HEK293 (cell line): ENCODE measurements around the gene EPOP.

Experiments
- CTCF ChIA-PET: fragments of 350-600 bp; formaldehyde crosslinking; extraction: SDS; loops from one replicate; lab custom pipeline; 2021; ENCODE audit warnings: antibody characterized with exemption; lab: Yijun Ruan, JAX
- POLR2A ChIA-PET: fragments of 300-600 bp; formaldehyde crosslinking; extraction: SDS; loops from one replicate; lab custom pipeline; 2020; ENCODE audit warnings: antibody characterized with exemption, inconsistent platforms; lab: Yijun Ruan, JAX
- H3K27ac ChIP-seq: fragments of 200-500 bp; sonication (Bioruptor generic); 2 replicates; pipeline ENCODE4 v1.5.1; 2014; ENCODE audit warnings: low read depth, low read length, control low read depth, inconsistent platforms; ENCODE audit errors: extremely low read depth
- H3K36me3 ChIP-seq, 2 experiments: fragments of 200-500 bp in 1 of 2; sonication (Bioruptor generic) in 1 of 2; 1 replicate in 1 of 2; 2 replicates in 1 of 2; pipeline ENCODE4 v1.5.1; 2014 to 2017; ENCODE audit warnings: inconsistent platforms in 2 of 2, low read length in 2 of 2; ENCODE audit not compliant: control insufficient read depth in 2 of 2, insufficient read depth in 1 of 2
- H3K4me1 ChIP-seq: fragments of 200-500 bp; sonication (Bioruptor generic); 2 replicates; pipeline ENCODE4 v1.5.1; 2014; ENCODE audit warnings: mild to moderate bottlenecking, low read length, inconsistent platforms; ENCODE audit not compliant: control insufficient read depth, insufficient read depth
- H3K4me3 ChIP-seq: 2 replicates; pipeline ENCODE4 v1.5.1; 2011; ENCODE audit warnings: low read depth, mild to moderate bottlenecking, control low read depth, low read length, moderate library complexity
- H3K9me3 ChIP-seq: fragments of 200-500 bp; sonication (Bioruptor generic); 2 replicates; pipeline ENCODE4 v1.5.1; 2014; ENCODE audit warnings: low read depth, low read length, inconsistent platforms; ENCODE audit not compliant: control insufficient read depth, insufficient read depth
- FEZF1 ChIP-seq: fragments of 450-650 bp; formaldehyde crosslinking; IDR thresholded peaks from 2 replicates; pipeline ENCODE4 v1.5.1; 2016; ENCODE audit warnings: missing biosample characterization, missing genetic modification characterization
- GLIS1 ChIP-seq: fragments of 450-650 bp; formaldehyde crosslinking; IDR thresholded peaks from 2 replicates; pipeline ENCODE4 v1.5.1; 2016; ENCODE audit warnings: missing biosample characterization, missing genetic modification characterization
- GLIS2 ChIP-seq: fragments of 450-650 bp; formaldehyde crosslinking; IDR thresholded peaks from 2 replicates; pipeline ENCODE4 v1.5.1; 2016; ENCODE audit warnings: missing biosample characterization, missing genetic modification characterization
- KLF8 ChIP-seq: fragments of 450-650 bp; formaldehyde crosslinking; IDR thresholded peaks from 2 replicates; pipeline ENCODE4 v1.5.1; 2016; ENCODE audit warnings: missing biosample characterization, missing genetic modification characterization
- MZF1 ChIP-seq: fragments of 450-650 bp; formaldehyde crosslinking; IDR thresholded peaks from 2 replicates; pipeline ENCODE4 v1.5.1; 2017; ENCODE audit warnings: missing biosample characterization, missing genetic modification characterization, borderline replicate concordance
- OVOL3 ChIP-seq: fragments of 450-650 bp; formaldehyde crosslinking; IDR thresholded peaks from 2 replicates; pipeline ENCODE4 v1.5.1; 2016; ENCODE audit warnings: missing biosample characterization, missing genetic modification characterization
- RBAK ChIP-seq: fragments of 450-650 bp; formaldehyde crosslinking; IDR thresholded peaks from 2 replicates; pipeline ENCODE4 v1.5.1; 2016; ENCODE audit warnings: missing biosample characterization, missing genetic modification characterization
- SCRT1 ChIP-seq: fragments of 450-650 bp; formaldehyde crosslinking; IDR thresholded peaks from 2 replicates; pipeline ENCODE4 v1.5.1; 2016; ENCODE audit warnings: missing biosample characterization, missing genetic modification characterization, borderline replicate concordance
- SCRT2 ChIP-seq: fragments of 450-650 bp; formaldehyde crosslinking; IDR thresholded peaks from 2 replicates; pipeline ENCODE4 v1.5.1; 2016; ENCODE audit warnings: missing biosample characterization, missing genetic modification characterization
- YY2 ChIP-seq: fragments of 450-650 bp; formaldehyde crosslinking; IDR thresholded peaks from 2 replicates; pipeline ENCODE4 v1.5.1; 2016; ENCODE audit warnings: missing biosample characterization, missing genetic modification characterization
- ZBTB21 ChIP-seq: fragments of 450-650 bp; formaldehyde crosslinking; IDR thresholded peaks from 2 replicates; pipeline ENCODE4 v1.5.1; 2017; ENCODE audit warnings: missing biosample characterization, missing genetic modification characterization
- ZEB2 ChIP-seq: fragments of 450-650 bp; formaldehyde crosslinking; IDR thresholded peaks from 2 replicates; pipeline ENCODE4 v1.5.1; 2016; ENCODE audit warnings: missing biosample characterization, missing genetic modification characterization
- ZNF112 ChIP-seq: fragments of 450-650 bp; formaldehyde crosslinking; IDR thresholded peaks from 2 replicates; pipeline ENCODE4 v1.5.0; 2017; ENCODE audit warnings: missing biosample characterization, missing genetic modification characterization
- ZNF121 ChIP-seq: fragments of 450-650 bp; formaldehyde crosslinking; IDR thresholded peaks from 2 replicates; pipeline ENCODE4 v1.5.1; 2016; ENCODE audit warnings: missing biosample characterization, missing genetic modification characterization
- ZNF169 ChIP-seq: fragments of 450-650 bp; formaldehyde crosslinking; IDR thresholded peaks from 2 replicates; pipeline ENCODE4 v1.5.1; 2016; ENCODE audit warnings: missing biosample characterization, missing genetic modification characterization
- ZNF175 ChIP-seq: fragments of 450-650 bp; formaldehyde crosslinking; IDR thresholded peaks from 2 replicates; pipeline ENCODE4 v1.5.1; 2016; ENCODE audit warnings: missing biosample characterization, missing genetic modification characterization
- ZNF184 ChIP-seq: fragments of 450-650 bp; IDR thresholded peaks from 2 replicates; pipeline ENCODE4 v1.5.1; 2018; ENCODE audit warnings: missing biosample characterization, mild to moderate bottlenecking, missing genetic modification characterization
- ZNF202 ChIP-seq: fragments of 450-650 bp; formaldehyde crosslinking; IDR thresholded peaks from 2 replicates; pipeline ENCODE4 v1.5.1; 2016; ENCODE audit warnings: missing biosample characterization, missing genetic modification characterization, borderline replicate concordance
- ZNF239 ChIP-seq: fragments of 450-650 bp; formaldehyde crosslinking; IDR thresholded peaks from 2 replicates; pipeline ENCODE4 v1.5.1; 2016; ENCODE audit warnings: missing biosample characterization, missing genetic modification characterization
- ZNF248 ChIP-seq: fragments of 450-650 bp; formaldehyde crosslinking; IDR thresholded peaks from 2 replicates; pipeline ENCODE4 v1.5.1; 2017; ENCODE audit warnings: missing biosample characterization, missing genetic modification characterization
- ZNF341 ChIP-seq: fragments of 450-650 bp; formaldehyde crosslinking; IDR thresholded peaks from 2 replicates; pipeline ENCODE4; 2016; ENCODE audit warnings: low read depth, missing biosample characterization, missing genetic modification characterization
- ZNF354C ChIP-seq: fragments of 450-650 bp; formaldehyde crosslinking; IDR thresholded peaks from 2 replicates; pipeline ENCODE4 v1.5.1; 2016; ENCODE audit warnings: missing biosample characterization, missing genetic modification characterization, low read depth, borderline replicate concordance
- ZNF416 ChIP-seq: fragments of 450-650 bp; formaldehyde crosslinking; IDR thresholded peaks from 2 replicates; pipeline ENCODE4 v1.5.1; 2016; ENCODE audit warnings: missing biosample characterization, missing genetic modification characterization
- ZNF677 ChIP-seq: fragments of 450-650 bp; IDR thresholded peaks from 2 replicates; pipeline ENCODE4 v1.5.0; 2018; ENCODE audit warnings: missing biosample characterization, mild to moderate bottlenecking, missing genetic modification characterization, moderate library complexity
- ZNF76 ChIP-seq: fragments of 450-650 bp; formaldehyde crosslinking; IDR thresholded peaks from 2 replicates; pipeline ENCODE4; 2016; ENCODE audit warnings: low read depth, missing biosample characterization, missing genetic modification characterization, borderline replicate concordance
- ZNF768 ChIP-seq: fragments of 450-650 bp; formaldehyde crosslinking; IDR thresholded peaks from 2 replicates; pipeline ENCODE4 v1.5.1; 2018; ENCODE audit warnings: missing biosample characterization, mild to moderate bottlenecking, missing genetic modification characterization
- TF ChIP-seq, protein P1 (sequence below): fragments of 450-650 bp; formaldehyde crosslinking; optimal IDR thresholded peaks from 2 replicates; pipeline ENCODE3; 2016; ENCODE audit warnings: missing biosample characterization, mild to moderate bottlenecking, missing genetic modification characterization
- TF ChIP-seq, protein P2 (sequence below): fragments of 450-650 bp; formaldehyde crosslinking; IDR thresholded peaks from 2 replicates; pipeline ENCODE4 v1.5.1; 2016; ENCODE audit warnings: missing biosample characterization, missing genetic modification characterization, borderline replicate concordance
- TF ChIP-seq, protein P3 (sequence below): fragments of 450-650 bp; formaldehyde crosslinking; IDR thresholded peaks from 2 replicates; pipeline ENCODE4 v1.5.1; 2016; ENCODE audit warnings: missing biosample characterization, missing genetic modification characterization

The EPOP gene

DNA sequence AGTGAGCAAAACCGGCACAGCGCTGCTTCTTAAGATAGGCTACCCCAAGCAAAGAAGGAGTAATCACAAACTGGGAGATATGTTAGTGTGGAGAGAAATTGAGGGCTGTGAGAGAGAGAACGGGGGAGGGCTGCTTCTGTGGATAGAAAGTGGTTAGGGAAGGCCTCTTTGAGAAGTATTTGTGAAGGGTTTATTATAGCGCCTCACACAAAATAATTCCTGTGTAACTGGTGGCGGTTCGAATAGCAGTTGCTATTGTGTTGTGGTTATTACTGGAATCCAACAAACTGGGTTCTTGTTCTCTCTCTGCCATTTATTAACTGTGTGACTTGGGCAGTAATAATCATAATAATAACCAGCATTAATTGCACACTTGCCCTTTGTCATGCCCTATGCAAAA lies 46.2 kb upstream of the EPOP start:
- H3K4me1 ChIP-seq, result no peaks in the 10 kb centered on the region
- H3K27ac ChIP-seq, result no peak overlapping the region
- TF ChIP-seq ZNF768 (no peak), ZNF184 (tag by site-specific recombination) (no peak), GLIS2 (tag by site-specific recombination) (no peak), ZBTB21 (tag by site-specific recombination) (no peak), ZNF239 (tag by site-specific recombination) (no peak), YY2 (no peak), ZNF121 (no peak), ZEB2 (tag by site-specific recombination) (no peak), ZNF677 (tag by site-specific recombination) (no peak), ZNF169 (no peak), ZNF175 (no peak), ZNF202 (tag by site-specific recombination) (no peak), ZNF416 (no peak), ZNF354C (no peak), RBAK (tag by site-specific recombination) (no peak)
- TF ChIP-seq, protein P1, sequence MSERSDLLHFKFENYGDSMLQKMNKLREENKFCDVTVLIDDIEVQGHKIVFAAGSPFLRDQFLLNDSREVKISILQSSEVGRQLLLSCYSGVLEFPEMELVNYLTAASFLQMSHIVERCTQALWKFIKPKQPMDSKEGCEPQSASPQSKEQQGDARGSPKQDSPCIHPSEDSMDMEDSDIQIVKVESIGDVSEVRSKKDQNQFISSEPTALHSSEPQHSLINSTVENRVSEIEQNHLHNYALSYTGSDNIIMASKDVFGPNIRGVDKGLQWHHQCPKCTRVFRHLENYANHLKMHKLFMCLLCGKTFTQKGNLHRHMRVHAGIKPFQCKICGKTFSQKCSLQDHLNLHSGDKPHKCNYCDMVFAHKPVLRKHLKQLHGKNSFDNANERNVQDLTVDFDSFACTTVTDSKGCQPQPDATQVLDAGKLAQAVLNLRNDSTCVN (tag by site-specific recombination), result no peak
- TF ChIP-seq, protein P2, sequence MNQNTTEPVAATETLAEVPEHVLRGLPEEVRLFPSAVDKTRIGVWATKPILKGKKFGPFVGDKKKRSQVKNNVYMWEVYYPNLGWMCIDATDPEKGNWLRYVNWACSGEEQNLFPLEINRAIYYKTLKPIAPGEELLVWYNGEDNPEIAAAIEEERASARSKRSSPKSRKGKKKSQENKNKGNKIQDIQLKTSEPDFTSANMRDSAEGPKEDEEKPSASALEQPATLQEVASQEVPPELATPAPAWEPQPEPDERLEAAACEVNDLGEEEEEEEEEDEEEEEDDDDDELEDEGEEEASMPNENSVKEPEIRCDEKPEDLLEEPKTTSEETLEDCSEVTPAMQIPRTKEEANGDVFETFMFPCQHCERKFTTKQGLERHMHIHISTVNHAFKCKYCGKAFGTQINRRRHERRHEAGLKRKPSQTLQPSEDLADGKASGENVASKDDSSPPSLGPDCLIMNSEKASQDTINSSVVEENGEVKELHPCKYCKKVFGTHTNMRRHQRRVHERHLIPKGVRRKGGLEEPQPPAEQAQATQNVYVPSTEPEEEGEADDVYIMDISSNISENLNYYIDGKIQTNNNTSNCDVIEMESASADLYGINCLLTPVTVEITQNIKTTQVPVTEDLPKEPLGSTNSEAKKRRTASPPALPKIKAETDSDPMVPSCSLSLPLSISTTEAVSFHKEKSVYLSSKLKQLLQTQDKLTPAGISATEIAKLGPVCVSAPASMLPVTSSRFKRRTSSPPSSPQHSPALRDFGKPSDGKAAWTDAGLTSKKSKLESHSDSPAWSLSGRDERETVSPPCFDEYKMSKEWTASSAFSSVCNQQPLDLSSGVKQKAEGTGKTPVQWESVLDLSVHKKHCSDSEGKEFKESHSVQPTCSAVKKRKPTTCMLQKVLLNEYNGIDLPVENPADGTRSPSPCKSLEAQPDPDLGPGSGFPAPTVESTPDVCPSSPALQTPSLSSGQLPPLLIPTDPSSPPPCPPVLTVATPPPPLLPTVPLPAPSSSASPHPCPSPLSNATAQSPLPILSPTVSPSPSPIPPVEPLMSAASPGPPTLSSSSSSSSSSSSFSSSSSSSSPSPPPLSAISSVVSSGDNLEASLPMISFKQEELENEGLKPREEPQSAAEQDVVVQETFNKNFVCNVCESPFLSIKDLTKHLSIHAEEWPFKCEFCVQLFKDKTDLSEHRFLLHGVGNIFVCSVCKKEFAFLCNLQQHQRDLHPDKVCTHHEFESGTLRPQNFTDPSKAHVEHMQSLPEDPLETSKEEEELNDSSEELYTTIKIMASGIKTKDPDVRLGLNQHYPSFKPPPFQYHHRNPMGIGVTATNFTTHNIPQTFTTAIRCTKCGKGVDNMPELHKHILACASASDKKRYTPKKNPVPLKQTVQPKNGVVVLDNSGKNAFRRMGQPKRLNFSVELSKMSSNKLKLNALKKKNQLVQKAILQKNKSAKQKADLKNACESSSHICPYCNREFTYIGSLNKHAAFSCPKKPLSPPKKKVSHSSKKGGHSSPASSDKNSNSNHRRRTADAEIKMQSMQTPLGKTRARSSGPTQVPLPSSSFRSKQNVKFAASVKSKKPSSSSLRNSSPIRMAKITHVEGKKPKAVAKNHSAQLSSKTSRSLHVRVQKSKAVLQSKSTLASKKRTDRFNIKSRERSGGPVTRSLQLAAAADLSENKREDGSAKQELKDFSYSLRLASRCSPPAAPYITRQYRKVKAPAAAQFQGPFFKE (tag by site-specific recombination), result no peak
- TF ChIP-seq, all 188 proteins: peak for 0
- peaks cover 3 to 71% of the 10 kb centered on the region in 2 experiments; a peak in 2 of 3 replicates for H3K36me3 ChIP-seq
- no peaks in the 10 kb centered on the region for H3K9me3 ChIP-seq
- H3K4me3 ChIP-seq, result no peak overlapping the region
- ChIA-PET POLR2A (interaction anchor here (0.5 kb wide), 1 partner anchor 14 kb away, joined by 3 read pairs; no protein-coding TSS in a partner anchor), CTCF (no interaction called here)

DNA sequence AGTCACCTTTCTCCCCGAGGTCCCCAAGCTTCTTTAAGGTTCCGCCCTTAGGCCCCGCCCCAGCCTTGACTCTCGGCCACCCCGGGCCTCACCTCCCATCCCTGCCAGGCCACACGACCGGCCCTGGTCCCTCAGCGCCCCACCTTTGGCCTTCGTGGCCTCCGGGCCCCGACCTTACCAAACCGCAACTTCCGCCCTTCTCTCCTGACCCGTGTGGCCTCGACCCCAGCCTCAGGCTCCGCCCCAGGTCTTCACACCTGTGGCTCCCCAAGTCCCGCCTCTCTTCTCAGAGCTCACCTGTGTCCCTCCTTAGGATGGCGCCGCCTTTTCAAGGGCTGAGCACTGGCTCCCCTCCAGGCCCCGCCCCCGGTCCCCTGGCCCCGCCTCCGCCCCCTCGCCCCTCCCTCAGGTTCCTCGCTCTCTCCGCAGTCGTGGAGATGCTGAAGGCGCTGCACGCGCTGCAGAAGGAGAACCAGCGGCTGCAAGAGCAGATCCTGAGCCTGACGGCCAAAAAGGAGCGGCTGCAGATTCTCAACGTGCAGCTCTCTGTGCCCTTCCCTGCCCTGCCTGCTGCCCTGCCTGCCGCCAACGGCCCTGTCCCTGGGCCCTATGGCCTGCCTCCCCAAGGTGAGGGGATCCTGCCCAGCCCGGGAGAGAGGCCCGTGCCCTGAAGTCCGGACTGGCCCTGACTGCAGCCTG lies 45.3 kb upstream of the EPOP start:
- POLR2A ChIA-PET, result interaction anchor here (0.7 to 1.9 kb wide), 3 partner anchors 9 to 11 kb away, joined by 3 to 5 read pairs (median 3); no protein-coding TSS in a partner anchor
- H3K4me3 ChIP-seq, result no peak overlapping the region
- no peaks in the 10 kb centered on the region for H3K9me3 ChIP-seq
- peaks cover 3 to 76% of the 10 kb centered on the region in 2 experiments; a peak in 2 of 3 replicates for H3K36me3 ChIP-seq
- CTCF ChIA-PET, result interaction anchor here (0.6 to 2.1 kb wide), 3 partner anchors 8 to 46 kb away, joined by 3 to 18 read pairs (median 9); no protein-coding TSS in a partner anchor
- H3K27ac ChIP-seq, result no peak overlapping the region
- no peaks in the 10 kb centered on the region for H3K4me1 ChIP-seq
- peak; percentile 59; the same call in 1 of the 2 replicates for TF ChIP-seq SCRT1 (tag by site-specific recombination)
- no peak for TF ChIP-seq GLIS1
- TF ChIP-seq OVOL3, result no peak
- no peak for TF ChIP-seq ZNF112 (tag by site-specific recombination)
- no peak for TF ChIP-seq ZNF354C
- peak; percentile 59; the same call in 1 of the 2 replicates for TF ChIP-seq SCRT2
- TF ChIP-seq FEZF1 (tag by site-specific recombination), result no peak
- TF ChIP-seq KLF8 (tag by site-specific recombination), result peak; percentile 57; the same call in 1 of the 2 replicates
- TF ChIP-seq, protein P3, sequence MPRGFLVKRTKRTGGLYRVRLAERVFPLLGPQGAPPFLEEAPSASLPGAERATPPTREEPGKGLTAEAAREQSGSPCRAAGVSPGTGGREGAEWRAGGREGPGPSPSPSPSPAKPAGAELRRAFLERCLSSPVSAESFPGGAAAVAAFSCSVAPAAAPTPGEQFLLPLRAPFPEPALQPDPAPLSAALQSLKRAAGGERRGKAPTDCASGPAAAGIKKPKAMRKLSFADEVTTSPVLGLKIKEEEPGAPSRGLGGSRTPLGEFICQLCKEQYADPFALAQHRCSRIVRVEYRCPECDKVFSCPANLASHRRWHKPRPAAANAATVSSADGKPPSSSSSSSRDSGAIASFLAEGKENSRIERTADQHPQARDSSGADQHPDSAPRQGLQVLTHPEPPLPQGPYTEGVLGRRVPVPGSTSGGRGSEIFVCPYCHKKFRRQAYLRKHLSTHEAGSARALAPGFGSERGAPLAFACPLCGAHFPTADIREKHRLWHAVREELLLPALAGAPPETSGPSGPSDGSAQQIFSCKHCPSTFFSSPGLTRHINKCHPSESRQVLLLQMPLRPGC (tag by site-specific recombination), result no peak
- TF ChIP-seq MZF1, result no peak
- no peak for TF ChIP-seq ZNF76 (tag by site-specific recombination)
- TF ChIP-seq ZNF248 (tag by site-specific recombination), result no peak
- no peak for TF ChIP-seq ZNF341
